Lower lobe of right lung (tissue), 2 donors: Measurements from ENCODE around the gene ZNF511. TPM values are rescaled to one million over a fixed set of nuclear protein-coding genes. Genes with fewer than 3 reads are reported as not detected.

Experiments used
- ATAC-seq, 2 donors: fragments of 200-7000 bp; cut with Tn5 transposase; one replicate each; pipeline ENCODE4 v1.9.1; 2020 to 2022; ENCODE audit warnings: mild to moderate bottlenecking in 2 of 2, moderate library complexity in 2 of 2
- DNase-seq: peaks from one replicate; pipeline ENCODE4 v3.0.0-alpha.2; 2020
- H3K27ac ChIP-seq: fragments of 200-600 bp; one replicate; pipeline ENCODE4 v1.8.0; 2022
- H3K27me3 ChIP-seq: fragments of 200-600 bp; one replicate; pipeline ENCODE4 v1.8.0; 2022; ENCODE audit warnings: low read depth
- H3K36me3 ChIP-seq: fragments of 200-600 bp; one replicate; pipeline ENCODE4 v1.8.0; 2022; ENCODE audit warnings: mild to moderate bottlenecking
- H3K4me1 ChIP-seq: fragments of 200-600 bp; one replicate; pipeline ENCODE4 v1.8.0; 2022
- H3K4me3 ChIP-seq: fragments of 200-600 bp; one replicate; pipeline ENCODE4 v1.8.0; 2022; ENCODE audit warnings: mild to moderate bottlenecking
- H3K9me3 ChIP-seq: fragments of 200-600 bp; one replicate; pipeline ENCODE4 v1.8.0; 2022
- CTCF ChIP-seq: fragments of 200-600 bp; IDR thresholded peaks from one replicate; pipeline ENCODE4 v1.8.0; 2022; ENCODE audit warnings: antibody characterized with exemption, mild to moderate bottlenecking
- intact Hi-C: fragments of 100-400 bp; cut with DNase I; formaldehyde crosslinking; loops from one replicate; pipeline ENCODE4 v1.11.0; 2022
- total RNA-seq: library from RNA; stranded (reverse); fragmentation: NEBNext Ultra II Directional; extraction: Animal tissue kit (Norgen Biotek cat#: 25700); gene quantifications from one replicate; pipeline ENCODE4 v1.2.1, GENCODE V29; 2021
- donor health status: DM: no; HTN: yes; CAD: no; lungs with severe emphysema.

Gene ZNF511
- total RNA-seq, 1 donor from 2014 or later: 44.8 TPM

GRCh38 chr10:133341983-133342382 lies 33.3 kb downstream of the ZNF511 start:
- Histone ChIP-seq H3K9me3 (no peaks in the 10 kb centered on the region), H3K36me3 (no peaks in the 10 kb centered on the region), H3K4me3 (no peak overlapping the region), H3K27ac (no peak overlapping the region), H3K27me3 (peaks cover 32% of the 10 kb centered on the region), H3K4me1 (no peaks in the 10 kb centered on the region)
- intact Hi-C loops: no loop called here
- TF ChIP-seq CTCF: no peak
- no peak for DNase-seq
- no peak for ATAC-seq

GRCh38 chr10:133342942-133343341 lies 34.2 kb downstream of the ZNF511 start:
- H3K4me3 ChIP-seq: no peak overlapping the region
- H3K9me3 ChIP-seq: no peaks in the 10 kb centered on the region
- intact Hi-C loops: no loop called here
- no peak for TF ChIP-seq CTCF
- DNase-seq (no peak), ATAC-seq (no peak)
- H3K27ac ChIP-seq: no peak overlapping the region
- H3K36me3 ChIP-seq: no peaks in the 10 kb centered on the region
- H3K4me1 ChIP-seq: no peaks in the 10 kb centered on the region
- peaks cover 40% of the 10 kb centered on the region for H3K27me3 ChIP-seq

GRCh38 chr10:133343558-133343957 lies 34.8 kb downstream of the ZNF511 start:
- Histone ChIP-seq H3K4me1 (no peaks in the 10 kb centered on the region), H3K9me3 (no peaks in the 10 kb centered on the region), H3K36me3 (no peaks in the 10 kb centered on the region), H3K4me3 (no peak overlapping the region), H3K27ac (no peak overlapping the region), H3K27me3 (peaks cover 47% of the 10 kb centered on the region)
- intact Hi-C loops: no loop called here
- ATAC-seq (no peak), DNase-seq (no peak)
- no peak for TF ChIP-seq CTCF

GRCh38 chr10:133344236-133344635 lies 35.5 kb downstream of the ZNF511 start:
- TF ChIP-seq CTCF: no peak
- DNase-seq (no peak), ATAC-seq (no peak)
- no peaks in the 10 kb centered on the region for H3K36me3 ChIP-seq
- intact Hi-C loops: no loop called here
- H3K27me3 ChIP-seq: peaks cover 49% of the 10 kb centered on the region
- no peak overlapping the region for H3K27ac ChIP-seq
- H3K4me1 ChIP-seq: no peaks in the 10 kb centered on the region
- H3K4me3 ChIP-seq: no peak overlapping the region
- H3K9me3 ChIP-seq: no peaks in the 10 kb centered on the region

- intact Hi-C loops: no loop called here
- H3K36me3 ChIP-seq: no peaks in the 10 kb centered on the region
- no peak for TF ChIP-seq CTCF
- peaks cover 51% of the 10 kb centered on the region for H3K27me3 ChIP-seq
- ATAC-seq (no peak), DNase-seq (no peak)
- no peak overlapping the region for H3K4me3 ChIP-seq
- no peak overlapping the region for H3K27ac ChIP-seq
- no peaks in the 10 kb centered on the region for H3K4me1 ChIP-seq
- H3K9me3 ChIP-seq: no peaks in the 10 kb centered on the region
These were observed 37.7 kb downstream of the ZNF511 start for GRCh38 chr10:133346413-133346812.
